SK-N-MC (cell line): ENCODE measurements around the gene NRXN3.

ENCODE experiments used
- DNase-seq: peaks from one replicate; pipeline ENCODE4 v3.0.0-alpha.2; 2011; ENCODE audit warnings: low read depth, low spot score
- H3K27ac ChIP-seq: fragments of 200-600 bp; sonication (generic); 2 replicates; pipeline ENCODE4 v1.5.1; 2016; ENCODE audit warnings: mixed run types
- H3K36me3 ChIP-seq: fragments of 200-600 bp; sonication (generic); 2 replicates; pipeline ENCODE4 v1.6.1; 2017; ENCODE audit warnings: antibody characterized with exemption, low read length, mixed read lengths; ENCODE audit not compliant: insufficient read depth
- H3K4me3 ChIP-seq: fragments of 200-600 bp; sonication (generic); 2 replicates; pipeline ENCODE4 v1.5.1; 2016
- H3K9ac ChIP-seq: fragments of 200-600 bp; sonication (generic); 2 replicates; pipeline ENCODE4 v1.8.0; 2017; ENCODE audit warnings: mixed run types, mixed read lengths; ENCODE audit not compliant: insufficient read length
- H3K9me3 ChIP-seq: fragments of 200-600 bp; sonication (generic); 2 replicates; pipeline ENCODE4 v1.6.1; 2017; ENCODE audit warnings: low read depth, mild to moderate bottlenecking, antibody characterized with exemption, low read length, moderate library complexity, mixed read lengths
- EZH2 ChIP-seq: fragments of 200-600 bp; sonication (generic); IDR thresholded peaks from one replicate; pipeline ENCODE4 v1.6.1; 2017; ENCODE audit warnings: antibody characterized with exemption
- FOXP2 ChIP-seq: optimal IDR thresholded peaks from 2 replicates; pipeline ENCODE3; 2011; ENCODE audit warnings: mild to moderate bottlenecking, moderate library complexity; ENCODE audit not compliant: insufficient read depth; ENCODE audit errors: extremely low read length, control extremely low read depth
- POLR2AphosphoS5 ChIP-seq: IDR thresholded peaks from 2 replicates; pipeline ENCODE4 v1.6.1; 2012; ENCODE audit warnings: mild to moderate bottlenecking, low read depth, low read length, borderline replicate concordance

Gene NRXN3

DNA sequence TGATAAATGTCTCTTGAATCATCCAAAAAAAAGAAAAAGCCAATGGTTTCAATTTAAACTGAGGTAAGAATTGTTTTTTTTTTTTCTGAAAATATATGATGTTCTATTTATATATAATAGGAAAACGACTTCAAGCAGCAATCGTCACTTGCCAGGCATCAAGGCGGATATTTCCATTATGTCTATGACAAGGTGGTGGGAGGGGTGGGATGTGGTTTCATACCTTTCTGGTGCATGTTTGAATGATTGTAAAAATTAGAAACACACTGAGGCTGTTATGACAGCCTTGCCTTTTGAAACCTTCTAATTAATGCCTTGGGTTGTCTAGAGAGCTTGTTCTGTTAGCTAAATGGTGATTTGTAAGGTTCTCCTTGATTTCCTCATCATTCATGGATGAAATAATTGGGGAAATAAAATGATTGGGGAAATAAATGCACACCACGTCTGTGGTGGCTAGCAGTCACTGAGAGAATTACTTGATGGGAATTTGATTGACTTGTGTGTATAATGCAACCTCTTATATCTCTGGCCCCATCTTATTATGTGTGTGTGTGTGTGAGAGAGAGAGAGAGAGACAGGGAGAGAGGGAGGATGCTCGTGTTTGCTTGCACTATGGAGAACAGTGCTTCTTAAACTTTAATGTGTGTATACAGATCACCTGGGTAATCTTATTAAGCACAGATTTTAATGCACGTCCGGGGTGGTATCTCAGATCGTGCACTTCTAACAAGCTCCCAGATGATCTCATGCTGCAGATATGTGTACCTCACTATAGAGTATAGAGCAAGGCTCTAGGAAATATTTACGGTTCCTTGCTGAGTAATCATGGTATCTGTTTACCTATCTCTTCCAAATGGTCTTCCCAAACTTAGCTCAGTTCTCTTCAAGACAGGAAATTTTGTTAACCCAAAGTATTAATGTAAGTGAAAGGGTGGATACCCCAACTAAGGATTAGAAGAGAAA, 1538.5 kb downstream of the NRXN3 start:
- no peak overlapping the region for H3K9ac ChIP-seq
- DNase-seq: no peak
- no peak overlapping the region for H3K27ac ChIP-seq
- TF ChIP-seq FOXP2: no peak
- TF ChIP-seq EZH2: no peak
- TF ChIP-seq POLR2AphosphoS5: no peak
- H3K36me3 ChIP-seq: no peaks in the 10 kb centered on the region
- no peak overlapping the region for H3K4me3 ChIP-seq
- H3K9me3 ChIP-seq: no peaks in the 10 kb centered on the region

- TF ChIP-seq FOXP2 (no peak), POLR2AphosphoS5 (no peak), EZH2 (no peak)
- DNase-seq: no peak
- H3K9ac ChIP-seq: no peak overlapping the region
- no peak overlapping the region for H3K4me3 ChIP-seq
- H3K36me3 ChIP-seq: no peaks in the 10 kb centered on the region
- H3K27ac ChIP-seq: no peak overlapping the region
- H3K9me3 ChIP-seq: no peaks in the 10 kb centered on the region
Observed at GRCh38 chr14:79709573-79709972, 1539.4 kb downstream of the NRXN3 start.

DNA sequence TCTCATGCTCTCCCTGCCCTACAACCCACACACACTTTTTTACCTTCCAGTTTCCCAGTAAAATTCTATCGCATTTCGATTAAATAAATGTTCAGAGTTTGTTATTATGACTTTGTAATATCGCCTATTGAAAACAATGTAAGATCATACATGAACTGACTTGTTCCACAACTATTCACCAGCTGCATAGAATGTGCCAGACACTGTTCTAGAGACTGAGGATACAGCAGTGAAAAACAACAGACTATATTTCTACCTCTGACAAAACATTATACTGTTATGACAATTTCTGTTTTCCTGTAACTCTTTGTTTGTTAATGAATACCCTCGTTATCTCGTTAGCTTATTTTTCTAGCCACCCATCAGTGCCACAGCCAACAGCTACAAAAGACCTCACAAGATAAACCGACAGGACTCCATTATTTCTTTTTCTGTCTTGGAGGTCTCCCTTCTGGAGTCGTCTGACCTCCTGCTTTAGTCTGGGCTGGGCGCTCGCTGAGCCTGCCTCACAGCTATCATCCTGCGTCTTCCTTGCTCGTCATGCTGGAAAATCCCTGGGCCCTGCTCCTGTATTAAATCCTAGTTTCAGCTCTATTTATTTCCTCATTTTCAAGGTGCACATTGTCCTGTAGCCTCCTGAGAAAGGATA, 1542.3 kb downstream of the NRXN3 start:
- DNase-seq: no peak
- Histone ChIP-seq H3K9me3 (no peaks in the 10 kb centered on the region), H3K36me3 (no peaks in the 10 kb centered on the region), H3K9ac (no peak overlapping the region), H3K4me3 (no peak overlapping the region), H3K27ac (no peak overlapping the region)
- TF ChIP-seq FOXP2 (no peak), POLR2AphosphoS5 (no peak), EZH2 (no peak)

DNA sequence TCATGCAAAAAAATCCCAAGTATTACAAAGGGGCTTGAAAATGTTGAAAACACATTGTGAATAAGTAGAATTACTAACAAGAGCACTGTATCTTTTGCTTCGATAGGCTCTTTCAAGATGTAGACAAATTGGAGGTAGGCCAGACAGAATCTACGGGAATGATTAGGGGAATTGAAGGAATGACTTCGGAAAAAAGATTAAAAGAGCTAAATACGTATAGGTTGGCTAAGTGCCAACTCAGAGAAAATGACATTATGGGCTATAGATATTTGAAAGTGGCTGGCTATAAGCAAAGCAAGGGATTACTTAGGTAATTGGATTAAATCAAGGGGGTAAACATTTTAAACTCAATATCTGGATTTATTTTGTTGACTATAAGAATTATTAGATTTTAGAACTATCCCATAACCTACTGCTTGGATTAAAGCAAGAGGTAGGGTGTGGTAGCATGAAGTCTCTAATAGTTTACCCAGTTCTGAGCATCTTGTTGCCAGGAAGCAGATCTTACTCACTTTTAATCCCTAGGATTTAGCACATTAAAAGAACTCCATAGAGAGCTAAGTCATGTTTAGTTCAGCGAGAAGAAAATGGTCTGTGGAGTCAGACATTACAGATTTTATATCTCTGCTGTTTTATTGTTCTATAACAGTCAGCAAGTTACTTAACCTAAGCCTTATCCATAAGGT, 1551.4 kb downstream of the NRXN3 start:
- DNase-seq: no peak
- H3K9me3 ChIP-seq: no peaks in the 10 kb centered on the region
- no peaks in the 10 kb centered on the region for H3K36me3 ChIP-seq
- TF ChIP-seq POLR2AphosphoS5 (no peak), EZH2 (no peak), FOXP2 (no peak)
- no peak overlapping the region for H3K4me3 ChIP-seq
- no peak overlapping the region for H3K9ac ChIP-seq
- no peak overlapping the region for H3K27ac ChIP-seq

GRCh38 chr14:79724934-79725717, 1555.0 kb downstream of the NRXN3 start:
- Histone ChIP-seq H3K27ac (no peak overlapping the region), H3K36me3 (no peaks in the 10 kb centered on the region), H3K9me3 (no peaks in the 10 kb centered on the region), H3K4me3 (no peak overlapping the region), H3K9ac (no peak overlapping the region)
- no peak for DNase-seq
- no peak for TF ChIP-seq POLR2AphosphoS5
- TF ChIP-seq EZH2: no peak
- TF ChIP-seq FOXP2: no peak

DNA sequence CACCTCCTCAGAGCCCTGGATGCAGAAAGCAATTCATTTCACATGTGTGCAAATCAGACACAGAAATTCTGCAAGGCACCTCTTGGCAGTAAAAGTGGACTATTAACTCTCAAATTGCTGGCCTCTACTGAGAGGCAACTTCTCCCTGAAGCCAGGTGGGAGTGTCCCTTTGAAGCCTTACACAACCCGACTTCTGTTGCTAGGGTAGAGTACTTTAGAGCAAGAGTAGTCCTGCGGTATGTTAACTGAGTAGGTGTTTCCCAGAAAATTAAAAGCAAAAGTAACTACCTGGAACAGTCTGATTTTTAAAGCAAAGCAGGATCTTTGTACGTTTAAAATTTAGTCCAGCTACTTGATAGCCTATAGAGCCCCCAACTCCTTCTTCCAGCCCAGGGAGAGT, 1557.7 kb downstream of the NRXN3 start:
- no peak overlapping the region for H3K9ac ChIP-seq
- no peaks in the 10 kb centered on the region for H3K36me3 ChIP-seq
- no peak for DNase-seq
- no peak for TF ChIP-seq FOXP2
- no peak for TF ChIP-seq EZH2
- no peak for TF ChIP-seq POLR2AphosphoS5
- no peak overlapping the region for H3K4me3 ChIP-seq
- H3K27ac ChIP-seq: no peak overlapping the region
- H3K9me3 ChIP-seq: no peaks in the 10 kb centered on the region

GRCh38 chr14:79728331-79728730, 1558.2 kb downstream of the NRXN3 start:
- Histone ChIP-seq H3K9ac (no peak overlapping the region), H3K27ac (no peak overlapping the region), H3K4me3 (no peak overlapping the region), H3K36me3 (no peaks in the 10 kb centered on the region), H3K9me3 (no peaks in the 10 kb centered on the region)
- DNase-seq: no peak
- TF ChIP-seq FOXP2: no peak
- TF ChIP-seq EZH2: no peak
- TF ChIP-seq POLR2AphosphoS5: no peak
